Calu3 (cell line): Measurements from ENCODE around the gene CDS1. TPM values are rescaled to one million over a fixed set of nuclear protein-coding genes. Genes with fewer than 3 reads are reported as not detected.
A peak's percentile ranks its signal among the peaks of the same experiment; 100 is the strongest.

ENCODE experiments used
- BruUV-seq: library from RNA; stranded (reverse); fragments of 400-500 nt; replicated peaks from 2 replicates; lab custom pipeline; 2021; lab: Mats Ljungman, UMichigan
- CTCF ChIA-PET: fragments of 300-600 bp; sonication (Branson Sonifier 250); formaldehyde crosslinking; loops from one replicate; lab custom pipeline; 2022; ENCODE audit warnings: antibody characterized with exemption; lab: Charles Lee
- DNase-seq: peaks from one replicate; pipeline ENCODE4 v3.0.0; 2022
- H3K27ac Mint-ChIP-seq: one replicate; pipeline ENCODE4 v1.8.0; 2022; ENCODE audit warnings: mixed read lengths; ENCODE audit not compliant: unreplicated experiment
- H3K27me3 Mint-ChIP-seq: one replicate; pipeline ENCODE4 v1.8.0; 2022; ENCODE audit warnings: mixed read lengths; ENCODE audit not compliant: unreplicated experiment
- H3K36me3 Mint-ChIP-seq: one replicate; pipeline ENCODE4 v1.8.0; 2022; ENCODE audit warnings: mild to moderate bottlenecking, moderate library complexity, mixed read lengths; ENCODE audit not compliant: insufficient read depth, unreplicated experiment
- H3K4me1 Mint-ChIP-seq: one replicate; pipeline ENCODE4 v1.8.0; 2022; ENCODE audit warnings: mild to moderate bottlenecking, low read depth, mixed read lengths; ENCODE audit not compliant: unreplicated experiment
- H3K4me3 Mint-ChIP-seq: one replicate; pipeline ENCODE4 v1.8.0; 2022; ENCODE audit warnings: mild to moderate bottlenecking, low read depth, moderate library complexity, mixed read lengths; ENCODE audit not compliant: unreplicated experiment
- H3K9me3 Mint-ChIP-seq: one replicate; pipeline ENCODE4 v1.8.0; 2022; ENCODE audit warnings: low read depth, mixed read lengths; ENCODE audit not compliant: unreplicated experiment
- CTCF ChIP-seq: fragments of 200-600 bp; IDR thresholded peaks from one replicate; pipeline ENCODE4 v1.8.0; 2022; ENCODE audit warnings: antibody characterized with exemption; ENCODE audit not compliant: unreplicated experiment
- intact Hi-C: fragments of 100-400 bp; cut with micrococcal nuclease; formaldehyde crosslinking; loops from one replicate; pipeline ENCODE4 v1.10.0; 2022; ENCODE audit not compliant: unreplicated experiment
- total RNA-seq: library from RNA; stranded (reverse); gene quantifications from 2 replicates; pipeline ENCODE4 v1.2.3, GENCODE V29; 2022

The CDS1 gene
- total RNA-seq, 1 experiment from 2014 or later: 22.4 TPM

GRCh38 chr4:84689197-84689596 lies 106.3 kb downstream of the CDS1 start:
- TF ChIP-seq CTCF: no peak
- intact Hi-C loops: no loop called here
- CTCF ChIA-PET: no interaction called here
- Mint-ChIP-seq H3K27me3 (no peaks in the 10 kb centered on the region), H3K4me3 (no peak overlapping the region), H3K27ac (no peak overlapping the region), H3K9me3 (no peaks in the 10 kb centered on the region), H3K4me1 (peaks cover 8% of the 10 kb centered on the region), H3K36me3 (no peaks in the 10 kb centered on the region)
- no TSS peak for BruUV-seq
- no peak for DNase-seq

DNA sequence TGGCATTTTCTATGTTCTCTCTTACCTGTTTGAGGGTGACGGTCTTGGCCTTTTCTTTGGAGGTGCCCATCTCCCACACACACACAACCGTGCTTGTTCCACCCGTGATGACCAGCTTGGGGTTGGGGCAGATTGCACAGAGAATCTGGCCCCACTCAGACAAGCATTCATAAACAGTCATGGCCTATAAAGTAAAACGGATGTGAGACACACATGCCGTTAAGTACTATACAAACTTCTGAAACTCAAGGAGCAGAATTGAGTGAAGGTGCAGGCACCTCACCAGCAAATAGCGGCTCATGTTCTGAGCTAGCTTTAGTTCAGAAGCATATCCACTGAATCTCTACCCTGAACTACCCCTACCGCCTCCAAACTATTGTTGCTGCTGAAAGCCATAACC lies 107.6 kb downstream of the CDS1 start:
- Mint-ChIP-seq H3K4me1 (peaks cover 8% of the 10 kb centered on the region), H3K27me3 (no peaks in the 10 kb centered on the region), H3K36me3 (no peaks in the 10 kb centered on the region), H3K27ac (no peak overlapping the region), H3K9me3 (no peaks in the 10 kb centered on the region), H3K4me3 (no peak overlapping the region)
- no peak for DNase-seq
- intact Hi-C loops: loop anchor here (10.0 kb wide), 1 partner anchor 116 kb away; no protein-coding TSS in a partner anchor
- BruUV-seq: no TSS peak
- no peak for TF ChIP-seq CTCF
- CTCF ChIA-PET: no interaction called here

- no TSS peak for BruUV-seq
- Mint-ChIP-seq H3K4me3 (no peak overlapping the region), H3K27me3 (no peaks in the 10 kb centered on the region), H3K4me1 (peaks cover 8% of the 10 kb centered on the region), H3K27ac (no peak overlapping the region), H3K9me3 (no peaks in the 10 kb centered on the region), H3K36me3 (no peaks in the 10 kb centered on the region)
- TF ChIP-seq CTCF: no peak
- CTCF ChIA-PET: interaction anchor here (1.5 kb wide), 1 partner anchor 112 kb away, joined by 4 read pairs; no protein-coding TSS in a partner anchor
- peak; percentile 3 for DNase-seq
- intact Hi-C loops: loop anchor here (10.0 kb wide), 1 partner anchor 116 kb away; no protein-coding TSS in a partner anchor
Measured at GRCh38 chr4:84691170-84691691, 108.3 kb downstream of the CDS1 start.

DNA sequence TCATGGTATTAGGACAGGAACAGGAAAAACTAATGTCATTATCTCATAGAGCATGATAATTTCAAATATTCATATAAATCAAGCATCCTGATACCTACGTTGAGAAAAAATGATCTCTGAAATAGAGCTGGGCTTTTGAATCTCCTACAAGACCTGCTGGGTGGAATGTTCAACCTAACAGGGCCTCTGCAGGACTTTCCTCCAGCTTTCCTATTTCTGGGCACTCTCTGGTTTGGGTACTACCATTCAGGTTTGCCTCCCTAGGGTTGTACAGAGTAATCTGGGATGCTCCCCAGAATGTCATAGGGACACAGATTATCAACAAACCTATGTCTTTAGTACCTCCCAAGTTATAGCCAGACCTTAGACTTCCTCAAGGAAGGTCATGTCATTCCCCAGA lies 108.9 kb downstream of the CDS1 start:
- no peaks in the 10 kb centered on the region for H3K27me3 Mint-ChIP-seq
- no peaks in the 10 kb centered on the region for H3K9me3 Mint-ChIP-seq
- CTCF ChIA-PET: interaction anchor here (1.5 kb wide), 1 partner anchor 113 kb away, joined by 4 read pairs; no protein-coding TSS in a partner anchor
- no peak for DNase-seq
- BruUV-seq: no TSS peak
- H3K4me3 Mint-ChIP-seq: no peak overlapping the region
- H3K4me1 Mint-ChIP-seq: peaks cover 8% of the 10 kb centered on the region
- TF ChIP-seq CTCF: no peak
- intact Hi-C loops: loop anchor here (10.0 kb wide), 1 partner anchor 117 kb away; no protein-coding TSS in a partner anchor
- no peak overlapping the region for H3K27ac Mint-ChIP-seq
- no peaks in the 10 kb centered on the region for H3K36me3 Mint-ChIP-seq
